Ascending aorta (tissue), 2 donors: ENCODE data around the gene ATXN1L. TPM values are rescaled to one million over a fixed set of nuclear protein-coding genes. Genes with fewer than 3 reads are reported as not detected.
A peak's percentile ranks its signal among the peaks of the same experiment; 100 is the strongest.
"Not testable (repeated sequence)": the region's sequence is repeated elsewhere in the genome, so short reads cannot be mapped to it uniquely, and the experiment has no call there.

Experiments
- DNase-seq, 2 donors: peaks; one replicate each; pipeline ENCODE4 v3.0.0-alpha.2; 2019; ENCODE audit warnings: low spot score in 2 of 2
- H3K27ac ChIP-seq, 2 donors: fragments of 200-600 bp; sonication (generic); one replicate each; pipeline ENCODE4 v1.5.1; 2016 to 2017; ENCODE audit warnings: mild to moderate bottlenecking in 1 of 2
- H3K27me3 ChIP-seq: fragments of 200-600 bp; sonication (generic); one replicate; pipeline ENCODE4 v1.5.1; 2017
- H3K36me3 ChIP-seq, 2 donors: fragments of 200-600 bp; sonication (generic); one replicate each; pipeline ENCODE4 v1.5.1; 2016
- H3K4me1 ChIP-seq, 2 donors: fragments of 200-600 bp; sonication (generic); one replicate each; pipeline ENCODE4 v1.5.1; 2016 to 2017; ENCODE audit warnings: mild to moderate bottlenecking in 1 of 2
- H3K4me3 ChIP-seq, 2 donors: fragments of 200-600 bp; sonication (generic); one replicate each; pipeline ENCODE4 v1.5.1; 2016 to 2017; ENCODE audit warnings: mild to moderate bottlenecking in 1 of 2
- H3K9me3 ChIP-seq, 2 donors: fragments of 200-600 bp; sonication (generic); one replicate each; pipeline ENCODE4 v1.5.1; 2016
- intact Hi-C: fragments of 100-400 bp; cut with DNase I; formaldehyde crosslinking; loops from one replicate; pipeline ENCODE4 v1.15.1; 2023
- total RNA-seq: library from RNA; depleted of rRNA; stranded (reverse); fragments of >200 nt; gene quantifications from one replicate; pipeline ENCODE4 v1.1.0, GENCODE V29; 2016
- TF ChIP-seq, protein P1 (sequence below), 3 experiments: fragments of 200-600 bp in 2 of 3; fragments of 450-650 bp in 1 of 3; sonication (generic) in 2 of 3; IDR thresholded peaks; one replicate each; pipeline ENCODE4 v1.5.1; 2016 to 2019; ENCODE audit warnings: antibody characterized with exemption in 3 of 3, mild to moderate bottlenecking in 1 of 3, moderate library complexity in 1 of 3

ATXN1L gene
- total RNA-seq, 1 donor from 2014 or later = 11.8 TPM

DNA sequence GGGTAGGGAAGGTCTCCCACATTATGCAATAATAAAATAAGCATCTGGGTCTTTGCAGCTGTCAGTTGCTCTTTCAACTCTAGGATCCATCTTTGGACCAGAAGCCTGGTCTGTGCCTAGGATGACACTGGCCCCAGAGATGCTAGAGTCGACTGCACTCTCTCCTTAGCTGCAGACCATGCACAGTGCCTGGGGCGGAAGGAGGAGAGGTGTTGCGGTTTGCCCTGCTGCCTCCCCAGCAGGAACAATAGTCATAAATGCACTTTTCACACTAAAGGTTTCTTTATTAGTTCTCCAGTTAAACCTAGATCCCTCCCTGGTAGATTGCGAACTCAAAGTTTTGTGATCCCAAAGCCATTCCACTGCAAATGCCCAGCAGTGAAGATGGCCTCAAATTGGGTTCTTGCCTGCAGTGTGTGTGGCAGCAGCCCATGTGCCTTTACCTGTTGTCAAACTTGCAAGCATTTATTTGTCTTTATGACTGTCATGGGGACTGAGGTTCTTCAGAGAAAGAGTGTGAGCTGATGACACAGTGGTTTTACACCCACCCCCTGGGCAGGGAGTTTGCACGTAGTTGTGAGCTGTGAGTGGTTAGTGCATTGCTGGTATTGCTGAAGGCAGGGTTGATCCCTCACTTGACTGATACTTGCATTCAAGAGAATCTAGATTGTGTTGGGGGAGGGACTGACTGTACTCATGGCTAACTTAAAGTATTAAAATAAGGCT lies 10.3 kb downstream of the ATXN1L start:
- H3K4me1 ChIP-seq = no peaks in the 10 kb centered on the region
- no peak for DNase-seq
- TF ChIP-seq, protein P1, sequence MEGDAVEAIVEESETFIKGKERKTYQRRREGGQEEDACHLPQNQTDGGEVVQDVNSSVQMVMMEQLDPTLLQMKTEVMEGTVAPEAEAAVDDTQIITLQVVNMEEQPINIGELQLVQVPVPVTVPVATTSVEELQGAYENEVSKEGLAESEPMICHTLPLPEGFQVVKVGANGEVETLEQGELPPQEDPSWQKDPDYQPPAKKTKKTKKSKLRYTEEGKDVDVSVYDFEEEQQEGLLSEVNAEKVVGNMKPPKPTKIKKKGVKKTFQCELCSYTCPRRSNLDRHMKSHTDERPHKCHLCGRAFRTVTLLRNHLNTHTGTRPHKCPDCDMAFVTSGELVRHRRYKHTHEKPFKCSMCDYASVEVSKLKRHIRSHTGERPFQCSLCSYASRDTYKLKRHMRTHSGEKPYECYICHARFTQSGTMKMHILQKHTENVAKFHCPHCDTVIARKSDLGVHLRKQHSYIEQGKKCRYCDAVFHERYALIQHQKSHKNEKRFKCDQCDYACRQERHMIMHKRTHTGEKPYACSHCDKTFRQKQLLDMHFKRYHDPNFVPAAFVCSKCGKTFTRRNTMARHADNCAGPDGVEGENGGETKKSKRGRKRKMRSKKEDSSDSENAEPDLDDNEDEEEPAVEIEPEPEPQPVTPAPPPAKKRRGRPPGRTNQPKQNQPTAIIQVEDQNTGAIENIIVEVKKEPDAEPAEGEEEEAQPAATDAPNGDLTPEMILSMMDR (IDR thresholded peaks at IDR 0.05) = no peak
- intact Hi-C loops = no loop called here
- H3K9me3 ChIP-seq = no peaks in the 10 kb centered on the region
- no peak overlapping the region for H3K4me3 ChIP-seq
- H3K36me3 ChIP-seq = peaks cover 23 to 42% of the 10 kb centered on the region in 2 donors
- H3K27me3 ChIP-seq = no peaks in the 10 kb centered on the region
- H3K27ac ChIP-seq = no peak overlapping the region

DNA sequence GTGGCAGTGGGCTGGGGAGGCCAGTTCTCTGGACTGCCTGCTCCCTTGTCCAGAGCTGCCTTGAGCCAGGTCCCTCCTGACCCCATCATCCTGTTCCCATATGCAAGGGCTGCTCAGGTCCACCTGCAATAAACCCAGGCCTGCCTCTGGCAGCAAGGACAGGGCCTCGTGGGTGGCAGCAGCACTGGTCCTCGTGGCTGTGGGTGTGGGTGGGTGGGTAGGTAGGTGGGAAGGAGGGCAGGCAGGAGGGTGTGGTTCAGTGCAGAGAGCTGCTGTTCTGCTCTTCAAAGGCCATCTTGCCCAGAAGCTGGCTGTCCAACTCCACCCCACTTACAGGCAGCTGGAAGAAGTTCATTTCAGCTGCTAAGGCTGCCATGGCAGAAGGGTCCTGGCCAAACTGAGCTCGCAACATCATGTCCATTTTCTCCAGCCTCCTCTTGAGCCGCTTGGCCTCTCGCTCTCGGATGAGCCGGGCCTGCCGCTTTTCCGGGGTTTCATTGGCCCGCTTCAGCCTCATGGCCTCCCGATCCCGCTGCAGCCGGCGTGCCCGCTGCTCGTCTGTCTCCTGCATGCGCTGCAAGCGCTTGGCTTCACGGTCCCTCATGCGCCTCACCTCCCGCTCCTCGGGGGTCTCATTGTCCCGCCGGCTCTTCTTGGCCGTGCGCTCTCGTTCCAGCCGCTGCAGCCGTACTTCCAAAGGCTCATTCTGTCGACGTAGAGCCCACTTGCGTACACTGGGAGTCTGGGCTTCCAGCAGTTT lies 14.2 kb downstream of the ATXN1L start:
- Histone ChIP-seq H3K36me3 (peaks cover 41 to 49% of the 10 kb centered on the region in 2 donors), H3K9me3 (no peaks in the 10 kb centered on the region), H3K4me1 (no peaks in the 10 kb centered on the region), H3K27ac (peak overlapping the region in 1 of 2 donors; percentile 35), H3K4me3 (no peak overlapping the region), H3K27me3 (no peaks in the 10 kb centered on the region)
- DNase-seq = no peak
- intact Hi-C loops = no loop called here
- TF ChIP-seq, protein P1 (IDR thresholded peaks at IDR 0.05) = no peak

DNA sequence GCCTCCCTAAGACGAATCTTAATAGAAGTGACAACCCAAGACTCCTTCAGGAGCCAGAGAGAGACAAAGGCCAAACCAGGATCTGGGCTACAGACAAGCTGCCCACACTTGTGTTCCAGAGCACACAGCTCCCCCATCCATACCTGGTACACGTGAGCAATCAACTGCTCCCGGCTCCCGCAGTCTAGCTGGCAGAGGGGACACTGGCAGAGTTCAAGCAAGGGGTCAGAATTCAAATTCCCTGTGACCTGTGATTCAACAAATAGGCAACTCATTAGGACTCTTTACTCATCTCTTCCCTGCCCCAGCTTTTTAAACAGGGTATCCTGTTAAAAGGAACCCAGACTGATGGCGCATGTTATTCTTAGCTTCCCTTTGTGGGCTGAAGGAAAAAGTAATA lies 18.2 kb downstream of the ATXN1L start:
- H3K36me3 ChIP-seq = peaks cover 54 to 73% of the 10 kb centered on the region in 2 donors

DNA sequence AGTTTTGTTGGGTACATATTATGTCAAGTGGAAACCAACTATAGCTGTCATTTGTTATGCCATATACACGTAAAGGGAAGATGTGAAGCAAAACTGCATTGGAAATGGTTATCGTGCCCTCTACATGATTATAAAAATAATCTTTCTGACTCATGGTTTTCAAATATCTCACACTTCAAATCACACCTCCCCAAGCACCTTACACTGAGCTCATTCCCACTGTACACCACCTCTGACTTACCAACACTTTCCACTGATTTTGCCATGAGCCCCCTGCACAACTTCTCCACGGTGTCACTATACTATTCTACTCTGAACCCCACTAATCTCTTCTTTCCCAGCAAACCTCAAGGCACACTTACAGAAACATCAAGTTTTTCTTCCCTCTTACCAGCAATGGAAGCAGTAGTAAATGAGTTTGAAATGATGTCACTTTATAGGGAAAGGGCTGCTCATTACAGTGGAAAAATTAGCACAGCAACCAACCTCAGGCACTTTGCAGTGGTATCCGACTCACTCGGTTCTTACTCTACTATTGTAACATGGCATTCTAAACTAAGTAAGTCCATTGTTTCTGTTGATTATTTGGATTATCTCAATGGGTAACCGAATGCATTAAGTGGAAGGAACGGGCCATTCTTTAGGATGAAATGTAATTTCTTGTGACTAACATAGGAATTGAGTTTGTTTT lies 19.5 kb downstream of the ATXN1L start:
- Histone ChIP-seq H3K27ac (no peak overlapping the region), H3K27me3 (no peaks in the 10 kb centered on the region), H3K4me1 (no peaks in the 10 kb centered on the region), H3K4me3 (no peak overlapping the region), H3K9me3 (no peaks in the 10 kb centered on the region), H3K36me3 (peaks cover 49 to 65% of the 10 kb centered on the region in 2 donors)
- DNase-seq = no peak
- TF ChIP-seq, protein P1 (IDR thresholded peaks at IDR 0.05) = no peak
- intact Hi-C loops = no loop called here

More for the DNA sequence above, 18.2 kb downstream of the ATXN1L start:
- TF ChIP-seq, protein P1 (IDR thresholded peaks at IDR 0.05) = no peak
- DNase-seq = no peak
- Histone ChIP-seq H3K4me3 (no peak overlapping the region), H3K27ac (no peak overlapping the region), H3K9me3 (no peaks in the 10 kb centered on the region), H3K27me3 (no peaks in the 10 kb centered on the region), H3K4me1 (no peaks in the 10 kb centered on the region)
- intact Hi-C loops = no loop called here

DNA sequence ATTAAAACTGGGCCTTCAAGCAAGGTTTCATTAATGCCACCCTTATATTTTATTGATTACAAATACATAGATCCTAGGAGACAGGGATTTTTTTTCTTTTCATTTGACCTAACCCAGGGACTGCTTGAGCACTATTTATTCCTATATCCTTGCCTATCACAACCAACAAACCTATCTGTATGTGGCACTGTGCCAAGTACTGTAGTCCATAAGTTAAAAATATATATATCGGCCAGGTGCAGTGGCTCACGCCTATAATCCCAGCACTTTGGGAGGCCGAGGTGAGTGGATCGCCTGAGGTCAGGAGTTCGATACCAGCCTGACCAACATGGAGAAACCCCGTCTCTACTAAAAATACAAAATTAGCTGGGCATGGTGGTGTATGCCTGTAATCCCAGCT lies 21.4 kb downstream of the ATXN1L start:
- H3K27ac ChIP-seq, H3K4me1 ChIP-seq, H3K4me3 ChIP-seq, intact Hi-C loops, DNase-seq, H3K27me3 ChIP-seq, H3K9me3 ChIP-seq: not testable (repeated sequence)
- H3K36me3 ChIP-seq = peaks cover 40 to 50% of the 10 kb centered on the region in 2 donors

DNA sequence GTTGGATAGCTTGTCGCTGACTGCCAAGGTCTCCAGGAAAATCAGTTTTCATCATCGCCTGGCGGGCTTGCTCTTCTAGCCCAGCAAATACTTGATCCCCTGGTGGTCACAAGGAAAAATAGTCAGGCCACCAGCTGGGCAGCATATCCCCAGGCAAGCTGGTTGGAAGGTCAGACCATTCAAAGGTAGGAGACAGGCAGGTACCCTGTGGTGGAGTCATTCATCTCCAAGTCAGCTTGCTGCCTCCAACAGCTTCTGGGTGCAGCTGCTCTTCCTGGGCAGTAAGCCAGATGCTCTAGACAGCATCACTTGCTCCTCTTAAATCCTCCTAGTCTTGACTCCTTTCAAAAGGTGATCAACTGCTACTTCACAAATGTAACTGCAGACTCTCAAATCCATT lies 22.2 kb downstream of the ATXN1L start:
- Histone ChIP-seq H3K4me1 (no peaks in the 10 kb centered on the region), H3K4me3 (no peak overlapping the region), H3K9me3 (no peaks in the 10 kb centered on the region), H3K27ac (no peak overlapping the region), H3K27me3 (no peaks in the 10 kb centered on the region), H3K36me3 (peaks cover 36 to 44% of the 10 kb centered on the region in 2 donors)
- intact Hi-C loops = no loop called here
- DNase-seq = no peak
- TF ChIP-seq, protein P1 (IDR thresholded peaks at IDR 0.05) = no peak
